ENCODE measurements around the gene FNDC3B.

The FNDC3B gene

GRCh38 chr3:172057059-172057458 lies 17.7 kb downstream of the FNDC3B start:
- TF ChIP-seq EZH2phosphoT487 (IDR thresholded peaks at IDR 0.05; ENCODE audit: borderline replicate concordance), result no peak
- no peak for TF ChIP-seq CTCF (conservative IDR thresholded peaks at IDR 0.05; ENCODE audit: low read length)
- H3K9ac ChIP-seq (ENCODE audit: low read depth, low read length, poor library complexity, severe bottlenecking), result no peak overlapping the region
- no peaks in the 10 kb centered on the region for H3K9me2 ChIP-seq (replicated peaks; ENCODE audit: low read depth, low read length)
- peaks cover 10% of the 10 kb centered on the region for H3K4me1 ChIP-seq (ENCODE audit: insufficient read depth, low read length, poor library complexity, severe bottlenecking)
- no peaks in the 10 kb centered on the region for H3K36me3 ChIP-seq (ENCODE audit: insufficient read depth, low read length)
- no peaks in the 10 kb centered on the region for H3F3A ChIP-seq (ENCODE audit: low read depth)
- no peaks in the 10 kb centered on the region for H3K27me3 ChIP-seq (ENCODE audit: insufficient read depth, low read length, poor library complexity, severe bottlenecking)
- peaks cover 9% of the 10 kb centered on the region; the same call in 1 of the 2 replicates for H3K79me2 ChIP-seq (ENCODE audit: insufficient read depth, low read length)
- no peak overlapping the region for H3K4me3 ChIP-seq (ENCODE audit: low read length, poor library complexity, severe bottlenecking)
- H3K9me3 ChIP-seq (ENCODE audit: insufficient read depth, low read depth, low read length), result no peaks in the 10 kb centered on the region
- H4K20me1 ChIP-seq (ENCODE audit: insufficient read depth, low read length, poor library complexity, severe bottlenecking), result peaks cover 5% of the 10 kb centered on the region
- no peak overlapping the region for H2AFZ ChIP-seq (ENCODE audit: low read length)
- no peak overlapping the region for H3K4me2 ChIP-seq (ENCODE audit: low read depth, low read length, poor library complexity, severe bottlenecking)

GRCh38 chr3:172057624-172058327 lies 18.4 kb downstream of the FNDC3B start:
- H4K20me1 ChIP-seq (ENCODE audit: insufficient read depth, low read length, poor library complexity, severe bottlenecking), result peaks cover 5% of the 10 kb centered on the region
- no peaks in the 10 kb centered on the region for H3K9me2 ChIP-seq (replicated peaks; ENCODE audit: low read depth, low read length)
- H3K27me3 ChIP-seq (ENCODE audit: insufficient read depth, low read length, poor library complexity, severe bottlenecking), result no peaks in the 10 kb centered on the region
- H3K9ac ChIP-seq (ENCODE audit: low read depth, low read length, poor library complexity, severe bottlenecking), result no peak overlapping the region
- H3K4me2 ChIP-seq (ENCODE audit: low read depth, low read length, poor library complexity, severe bottlenecking), result no peak overlapping the region
- H2AFZ ChIP-seq (ENCODE audit: low read length), result no peak overlapping the region
- no peaks in the 10 kb centered on the region for H3K9me3 ChIP-seq (ENCODE audit: insufficient read depth, low read depth, low read length)
- H3K4me1 ChIP-seq (ENCODE audit: insufficient read depth, low read length, poor library complexity, severe bottlenecking), result peaks cover 10% of the 10 kb centered on the region
- no peak for TF ChIP-seq EZH2phosphoT487 (IDR thresholded peaks at IDR 0.05; ENCODE audit: borderline replicate concordance)
- no peak for TF ChIP-seq CTCF (conservative IDR thresholded peaks at IDR 0.05; ENCODE audit: low read length)
- no peaks in the 10 kb centered on the region for H3K36me3 ChIP-seq (ENCODE audit: insufficient read depth, low read length)
- no peak overlapping the region for H3K4me3 ChIP-seq (ENCODE audit: low read length, poor library complexity, severe bottlenecking)
- peaks cover 9% of the 10 kb centered on the region; the same call in 1 of the 2 replicates for H3K79me2 ChIP-seq (ENCODE audit: insufficient read depth, low read length)
- no peaks in the 10 kb centered on the region for H3F3A ChIP-seq (ENCODE audit: low read depth)

- H3K4me3 ChIP-seq (ENCODE audit: low read length, poor library complexity, severe bottlenecking), result no peak overlapping the region
- H3K27me3 ChIP-seq (ENCODE audit: insufficient read depth, low read length, poor library complexity, severe bottlenecking), result no peaks in the 10 kb centered on the region
- H3K36me3 ChIP-seq (ENCODE audit: insufficient read depth, low read length), result no peaks in the 10 kb centered on the region
- H3K79me2 ChIP-seq (ENCODE audit: insufficient read depth, low read length), result peaks cover 20% of the 10 kb centered on the region; the same call in 1 of the 2 replicates
- no peaks in the 10 kb centered on the region; the same call in 1 of the 2 replicates for H3K9me3 ChIP-seq (ENCODE audit: insufficient read depth, low read depth, low read length)
- no peak overlapping the region for H3K9ac ChIP-seq (ENCODE audit: low read depth, low read length, poor library complexity, severe bottlenecking)
- peaks cover 5% of the 10 kb centered on the region for H4K20me1 ChIP-seq (ENCODE audit: insufficient read depth, low read length, poor library complexity, severe bottlenecking)
- H2AFZ ChIP-seq (ENCODE audit: low read length), result no peak overlapping the region
- peaks cover 10% of the 10 kb centered on the region for H3K4me1 ChIP-seq (ENCODE audit: insufficient read depth, low read length, poor library complexity, severe bottlenecking)
- H3F3A ChIP-seq (ENCODE audit: low read depth), result no peaks in the 10 kb centered on the region
- H3K9me2 ChIP-seq (replicated peaks; ENCODE audit: low read depth, low read length), result no peaks in the 10 kb centered on the region
- TF ChIP-seq EZH2phosphoT487 (IDR thresholded peaks at IDR 0.05; ENCODE audit: borderline replicate concordance) (no peak), CTCF (conservative IDR thresholded peaks at IDR 0.05; ENCODE audit: low read length) (no peak)
- no peak overlapping the region for H3K4me2 ChIP-seq (ENCODE audit: low read depth, low read length, poor library complexity, severe bottlenecking)
These were observed 20.2 kb downstream of the FNDC3B start for GRCh38 chr3:172059532-172059931.

Measured in Loucy (cell line).